ENCODE data around the gene PSME1.

PSME1 gene

DNA sequence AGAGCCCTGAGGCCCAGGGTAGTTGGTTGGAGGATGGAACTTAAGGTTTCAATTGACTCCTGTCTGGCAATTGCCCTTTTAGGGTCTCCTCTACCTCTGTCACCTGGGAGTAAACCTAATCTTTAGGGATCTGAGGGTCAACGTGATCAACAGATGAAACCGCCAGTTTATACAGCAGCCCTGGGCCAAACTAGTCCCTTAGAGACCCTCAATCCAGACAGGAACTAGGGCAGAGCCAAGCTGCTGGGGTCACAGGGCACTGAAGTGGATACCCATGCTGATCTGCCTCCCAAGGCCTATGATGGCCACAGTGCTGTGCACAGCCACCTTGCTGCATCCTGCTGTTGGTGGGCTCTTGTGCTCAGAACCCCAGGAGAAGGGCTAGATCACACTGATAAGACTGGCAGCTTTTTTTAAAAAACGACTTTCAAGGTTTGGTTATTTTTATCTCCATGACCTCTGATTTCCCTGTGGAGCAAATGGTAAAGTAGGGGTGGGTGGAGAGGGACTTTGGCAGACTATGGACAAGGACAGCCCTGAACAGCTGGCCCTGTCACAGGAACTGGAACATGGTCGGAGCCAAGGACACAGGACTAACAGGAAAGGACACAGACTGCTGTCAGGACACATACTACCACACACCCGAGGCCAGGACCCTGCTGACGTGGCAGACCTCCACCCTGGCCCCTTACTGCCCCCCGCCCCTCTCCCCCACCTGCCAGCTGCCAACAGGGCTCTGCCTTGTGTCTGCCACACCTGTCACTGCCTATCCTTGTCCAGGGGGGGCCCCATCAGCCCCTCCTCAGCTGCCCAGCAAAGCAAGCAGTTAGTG is 5.1 kb upstream of the PSME1 start:
- DNase-seq, result no peak

DNA sequence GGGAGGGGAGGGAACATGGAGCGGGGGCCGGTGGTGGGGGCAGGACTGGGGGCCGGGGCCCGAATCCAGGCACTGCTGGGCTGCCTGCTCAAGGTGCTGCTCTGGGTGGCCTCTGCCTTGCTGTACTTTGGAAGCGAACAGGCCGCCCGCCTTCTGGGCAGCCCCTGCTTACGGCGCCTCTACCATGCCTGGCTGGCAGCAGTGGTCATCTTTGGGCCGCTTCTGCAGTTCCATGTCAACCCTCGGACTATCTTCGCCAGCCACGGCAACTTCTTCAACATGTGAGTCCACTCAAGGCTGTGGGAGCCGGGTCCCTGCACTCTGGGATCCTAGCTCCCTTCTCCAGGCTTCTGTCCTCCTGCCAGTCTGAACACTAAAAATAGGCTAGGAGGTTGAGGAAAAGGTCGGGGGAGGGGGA is 4.4 kb upstream of the PSME1 start:
- no peak for DNase-seq

- DNase-seq, result no peak
Measured at GRCh38 chr14:24132061-24132685, 3.8 kb upstream of the PSME1 start.

DNA sequence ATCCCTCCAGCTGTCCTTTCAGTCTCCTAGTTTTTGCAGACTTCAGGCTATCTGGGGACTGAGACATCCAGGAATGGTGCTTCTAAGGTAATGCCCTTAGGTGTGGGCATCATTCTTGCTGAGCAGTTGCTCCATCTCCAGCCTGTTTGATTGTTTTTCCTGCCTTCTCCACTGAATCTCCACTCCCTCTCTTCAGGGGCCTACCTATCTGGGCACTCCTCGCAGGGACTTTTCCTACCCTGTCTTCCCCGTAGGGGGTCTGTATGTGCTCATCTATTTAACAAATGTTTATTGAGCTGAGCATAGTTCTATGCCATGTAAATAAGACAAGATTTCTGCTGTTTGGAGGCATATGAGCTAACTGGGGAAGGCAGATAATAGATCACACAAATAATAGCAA is 3.0 kb upstream of the PSME1 start:
- DNase-seq, result no peak

DNA sequence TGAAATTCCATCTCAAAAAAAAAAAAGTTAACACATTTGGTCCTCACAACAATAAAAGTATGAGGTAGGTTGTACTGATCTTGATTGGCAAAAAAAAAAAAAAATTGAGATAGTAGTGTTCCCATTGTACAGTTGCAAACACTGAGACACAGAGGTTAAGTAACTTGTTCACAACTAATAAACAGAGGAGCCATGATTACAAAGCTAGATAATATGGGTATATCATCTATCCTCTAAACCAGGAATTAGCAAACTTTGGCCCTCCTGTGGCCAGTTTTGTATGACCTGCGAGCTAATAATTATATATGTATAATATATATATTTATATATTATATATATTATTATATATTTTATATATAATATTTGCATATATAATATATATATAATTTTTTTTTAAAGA is 2.3 kb upstream of the PSME1 start:
- DNase-seq, result no peak

DNA sequence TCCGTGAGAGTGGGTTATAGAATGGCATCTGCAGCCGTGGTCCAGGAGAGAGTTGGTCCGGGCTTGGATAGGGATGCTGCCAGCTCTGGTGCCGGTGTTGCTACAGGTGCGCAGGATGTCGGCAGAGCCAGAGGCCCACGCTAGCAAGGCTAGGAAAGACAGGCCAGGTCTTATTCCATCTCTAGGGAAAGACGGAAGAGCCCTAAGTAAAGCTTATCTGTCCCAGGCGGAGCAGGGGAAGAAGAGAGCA is 485 bp upstream of the PSME1 start:
- DNase-seq, result peak; percentile 82

DNA sequence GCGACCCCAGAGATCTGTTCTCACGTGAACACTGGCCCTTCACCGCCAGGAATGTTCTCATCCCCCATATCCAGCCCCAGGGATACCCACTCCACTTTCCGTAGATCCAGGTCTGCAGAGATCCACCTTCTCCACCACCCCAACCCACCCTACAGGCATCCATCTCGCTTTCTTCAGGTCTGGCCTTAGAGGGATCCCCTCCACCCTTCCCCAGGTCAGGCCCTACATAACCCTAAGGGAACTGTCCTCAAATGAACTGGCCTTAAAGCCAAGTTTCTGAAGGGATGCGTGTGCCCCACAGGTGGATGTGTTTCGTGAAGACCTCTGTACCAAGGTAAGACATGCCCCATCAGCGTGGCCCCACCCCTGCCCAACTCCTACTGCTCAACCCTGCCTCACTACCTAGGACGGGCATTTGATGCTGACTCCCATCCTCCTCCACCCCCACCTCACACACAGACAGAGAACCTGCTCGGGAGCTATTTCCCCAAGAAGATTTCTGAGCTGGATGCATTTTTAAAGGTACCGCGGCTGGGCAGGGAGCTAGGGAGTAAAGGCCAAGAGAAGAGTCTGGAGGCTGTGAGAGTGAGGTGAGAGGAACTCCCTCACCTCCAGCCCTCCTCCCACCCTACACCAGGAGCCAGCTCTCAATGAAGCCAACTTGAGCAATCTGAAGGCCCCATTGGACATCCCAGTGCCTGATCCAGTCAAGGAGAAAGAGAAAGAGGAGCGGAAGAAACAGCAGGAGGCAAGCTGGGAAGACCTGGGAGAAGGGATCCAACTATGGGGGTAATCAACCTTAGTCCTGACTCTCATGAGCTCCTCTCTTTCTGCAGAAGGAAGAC is 912 bp downstream of the PSME1 start:
- no peak for DNase-seq

DNA sequence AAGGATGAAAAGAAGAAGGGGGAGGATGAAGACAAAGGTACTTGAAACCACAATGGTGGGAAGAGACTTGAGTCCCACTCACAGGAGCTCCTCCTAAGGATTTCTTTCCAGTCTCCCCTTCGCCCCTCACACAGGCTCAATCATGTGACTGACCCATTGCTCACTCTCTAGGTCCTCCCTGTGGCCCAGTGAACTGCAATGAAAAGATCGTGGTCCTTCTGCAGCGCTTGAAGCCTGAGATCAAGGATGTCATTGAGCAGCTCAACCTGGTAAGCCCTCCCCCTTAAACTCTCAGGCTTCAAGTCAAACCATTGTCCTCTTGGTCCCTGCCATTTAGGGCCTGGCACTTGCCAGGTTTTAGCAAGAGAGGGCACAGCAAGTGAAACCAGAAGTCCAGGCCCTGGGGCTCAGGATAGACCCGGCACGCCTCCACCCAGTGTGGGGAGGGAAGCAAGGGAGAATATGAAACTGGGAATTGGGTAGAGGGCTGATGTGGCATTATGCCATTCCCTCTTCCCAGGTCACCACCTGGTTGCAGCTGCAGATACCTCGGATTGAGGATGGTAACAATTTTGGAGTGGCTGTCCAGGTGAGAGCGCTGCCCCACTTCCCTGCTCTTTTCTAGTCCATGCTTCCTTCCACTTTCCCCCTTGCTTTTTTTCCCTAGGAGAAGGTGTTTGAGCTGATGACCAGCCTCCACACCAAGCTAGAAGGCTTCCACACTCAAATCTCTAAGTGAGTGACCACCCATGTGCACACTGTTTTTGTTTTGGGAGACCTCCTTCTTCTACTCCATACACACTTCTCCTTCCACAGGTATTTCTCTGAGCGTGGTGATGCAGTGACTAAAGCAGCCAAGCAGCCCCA is 1.8 kb downstream of the PSME1 start:
- no peak for DNase-seq

DNA sequence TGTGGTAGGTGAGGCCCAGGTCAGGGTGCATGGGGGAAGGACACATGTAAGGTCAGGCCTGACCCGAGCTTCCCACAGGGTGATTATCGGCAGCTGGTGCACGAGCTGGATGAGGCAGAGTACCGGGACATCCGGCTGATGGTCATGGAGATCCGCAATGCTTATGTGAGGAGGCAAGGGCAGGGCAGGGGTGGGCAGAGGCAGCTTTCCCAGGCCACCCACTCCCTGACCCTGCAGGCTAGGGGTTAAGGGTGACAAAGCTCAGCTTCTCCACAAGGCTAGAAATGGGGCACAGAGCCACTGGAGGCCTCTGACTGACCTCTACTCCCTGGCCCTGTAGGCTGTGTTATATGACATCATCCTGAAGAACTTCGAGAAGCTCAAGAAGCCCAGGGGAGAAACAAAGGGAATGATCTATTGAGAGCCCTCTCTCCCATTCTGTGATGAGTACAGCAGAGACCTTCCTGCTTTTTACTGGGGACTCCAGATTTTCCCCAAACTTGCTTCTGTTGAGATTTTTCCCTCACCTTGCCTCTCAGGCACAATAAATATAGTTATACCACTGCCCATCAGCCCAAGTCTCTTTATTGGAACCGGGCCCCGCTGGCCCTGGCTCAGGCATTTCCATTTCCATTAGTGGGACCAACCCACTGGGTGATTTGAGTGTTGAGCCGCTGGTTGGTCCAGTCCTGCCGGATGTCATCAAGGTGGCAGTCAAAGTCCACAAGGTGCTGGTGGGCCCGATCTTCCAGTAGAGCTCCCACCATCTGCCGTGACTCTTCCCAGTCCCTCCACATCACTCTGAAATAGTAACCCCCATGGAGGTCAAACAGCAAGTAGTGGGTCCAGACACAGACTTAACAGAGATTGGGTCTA is 2.6 kb downstream of the PSME1 start:
- DNase-seq, result no peak

- no peak for DNase-seq
Measured at GRCh38 chr14:24139272-24139934, 3.4 kb downstream of the PSME1 start.

DNA sequence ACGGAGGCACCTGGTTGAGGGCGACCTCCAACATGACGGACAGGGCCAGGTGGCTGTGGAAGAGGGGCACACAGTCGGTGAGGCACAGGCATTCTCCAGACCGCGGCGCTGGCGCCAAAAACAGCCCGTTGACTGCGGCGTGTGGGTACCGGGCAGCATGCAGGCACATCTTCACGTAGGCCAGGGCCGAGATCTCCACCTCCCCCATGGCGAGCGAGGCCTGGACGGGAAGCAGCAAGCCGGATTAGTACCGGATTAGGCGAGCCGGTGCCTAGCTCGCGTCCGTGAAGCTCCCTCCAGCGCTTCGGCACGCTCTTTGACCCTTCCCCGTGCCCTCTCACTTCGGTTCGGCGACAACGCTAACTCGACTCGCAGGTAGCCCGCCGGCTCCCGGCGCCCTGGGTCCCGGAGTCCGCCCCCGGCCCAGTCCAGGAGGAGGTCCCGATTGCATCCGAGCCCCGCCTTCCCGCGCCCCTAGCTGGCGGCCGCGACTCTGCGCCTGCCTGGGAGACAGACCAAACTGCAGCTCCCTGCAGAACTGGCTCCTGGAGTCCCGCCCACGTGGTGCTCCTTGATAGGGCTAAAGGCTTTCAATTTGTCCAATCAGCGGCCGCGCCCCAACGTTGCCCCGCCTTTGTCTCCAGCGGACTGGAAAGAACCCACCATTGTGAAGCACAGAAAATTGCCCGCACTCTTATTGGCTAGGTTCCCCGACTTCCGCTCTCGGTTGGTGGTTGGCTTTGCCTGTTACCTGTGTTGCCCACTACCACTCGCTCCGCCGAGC is 5.3 kb downstream of the PSME1 start, which contains the start of gene EMC9:
TSS of gene EMC9 (minus strand) at position 495 of the 784 bp plus-strand sequence. CDS start at position 208, 287 bp downstream.
- DNase-seq, result peak; percentile 99

- DNase-seq, result no peak
Measured at GRCh38 chr14:24143511-24143910, 7.5 kb downstream of the PSME1 start.

DNA sequence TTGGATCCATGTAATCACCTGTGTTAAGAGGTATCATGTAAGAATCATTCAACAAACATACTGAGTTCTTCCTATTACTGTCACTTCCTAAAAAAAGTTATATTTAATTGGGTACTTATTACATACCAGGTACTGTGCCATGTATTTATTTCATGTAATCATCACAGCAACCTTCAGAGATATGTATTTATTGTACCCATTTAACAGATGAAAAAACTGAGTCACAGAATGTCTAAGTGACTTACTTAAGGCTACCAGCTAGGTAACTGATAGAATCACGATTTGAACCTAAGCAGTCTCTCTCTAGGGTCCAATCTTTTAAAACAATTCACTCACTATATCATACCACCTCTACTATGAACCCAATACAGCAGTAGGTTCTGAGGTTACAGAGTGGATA is 8.5 kb downstream of the PSME1 start:
- DNase-seq, result no peak

DNA sequence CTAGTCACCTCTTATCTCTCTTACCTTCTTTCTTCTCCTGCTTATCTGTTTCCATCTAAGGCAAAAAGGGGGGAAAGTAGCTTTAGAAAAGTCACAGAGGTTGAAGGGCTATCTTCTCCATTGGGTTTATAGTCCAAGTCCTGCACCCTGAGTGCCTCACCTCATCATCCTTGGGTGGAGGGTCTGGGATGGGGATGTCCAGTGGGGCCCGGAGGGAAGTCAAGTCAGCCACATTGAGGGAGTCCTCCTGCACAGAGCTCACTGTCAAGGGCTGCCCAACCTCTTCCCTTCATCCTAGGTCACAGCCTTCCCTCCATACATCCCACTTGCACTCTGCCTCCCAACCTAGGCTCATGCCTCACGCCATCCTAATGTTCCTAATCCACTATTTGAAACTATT is 9.2 kb downstream of the PSME1 start:
- no peak for DNase-seq

DNA sequence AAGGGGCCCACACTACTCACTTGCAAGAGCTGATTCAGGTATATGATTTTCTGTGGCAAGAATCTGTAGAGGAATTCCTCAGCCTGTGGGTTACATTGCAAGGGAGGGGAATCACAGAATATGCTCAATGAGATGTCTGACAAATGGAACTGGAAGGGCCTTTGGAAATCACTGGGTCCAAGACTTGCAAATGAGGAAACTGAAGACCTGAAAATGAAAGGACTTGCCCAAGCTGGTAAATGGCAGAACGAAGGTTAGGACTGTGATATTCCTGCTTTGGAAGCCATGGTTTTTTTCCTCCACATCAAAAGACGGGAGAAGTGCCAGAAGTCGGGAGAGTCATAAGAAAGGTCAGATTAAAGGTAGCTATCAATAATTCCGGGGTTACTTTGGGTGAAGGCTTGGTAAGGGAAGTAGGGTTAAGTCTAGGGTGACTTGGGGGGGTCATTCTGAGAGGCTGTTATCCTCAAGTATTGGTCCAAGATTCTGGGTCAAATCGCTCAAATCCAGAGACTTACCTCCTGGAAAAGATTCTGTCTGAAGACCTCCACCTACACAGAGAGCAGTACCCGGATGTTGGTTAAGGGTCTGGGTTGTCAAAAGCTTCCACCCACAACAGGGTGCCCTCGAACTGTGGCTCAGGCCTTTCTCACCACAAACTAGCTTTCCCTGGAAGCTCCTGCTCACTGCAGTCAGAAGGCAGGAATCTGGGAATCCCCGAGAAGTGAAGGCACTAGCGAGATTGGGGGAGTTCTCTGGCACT is 9.9 kb downstream of the PSME1 start:
- DNase-seq, result no peak

DNA sequence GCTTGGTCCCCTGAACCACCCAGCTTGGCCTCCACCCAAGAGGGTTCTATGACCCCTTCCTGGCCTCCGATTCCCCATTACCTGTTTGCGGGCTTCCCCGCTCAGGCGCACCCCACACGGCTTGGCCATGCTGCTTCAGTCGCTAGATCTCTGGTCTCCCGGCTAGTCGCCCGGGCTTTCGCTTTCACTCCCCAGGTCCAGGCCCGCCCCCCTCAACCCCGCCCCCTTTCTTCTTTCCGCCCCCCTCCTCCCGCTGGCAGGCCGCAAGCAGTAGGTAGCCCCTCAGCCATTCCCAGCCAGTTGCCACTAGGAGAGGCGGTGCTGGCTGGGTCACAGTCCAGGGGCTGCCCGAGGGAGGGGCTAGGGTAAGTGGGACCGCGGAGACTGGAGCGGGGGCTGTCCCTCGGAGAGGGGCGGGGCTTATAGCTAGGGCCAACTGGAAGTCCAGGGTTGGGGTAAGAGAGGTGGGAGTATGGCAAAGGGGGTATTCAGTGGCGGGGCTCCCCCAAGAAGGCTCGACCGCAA is 10.5 kb downstream of the PSME1 start, which contains the start of gene PSME2:
TSS of gene PSME2 (minus strand) at position 158 of the 525 bp plus-strand sequence. CDS start at position 129, 29 bp downstream.
- peak; percentile 96 for DNase-seq

- peak; percentile 97 for DNase-seq
Measured at GRCh38 chr14:24146978-24147760, 11.2 kb downstream of the PSME1 start, which contains the start of gene RNF31. Gene RNF31 (plus strand): TSS chr14:24147498. CDS start chr14:24147699, 201 bp downstream.

DNA sequence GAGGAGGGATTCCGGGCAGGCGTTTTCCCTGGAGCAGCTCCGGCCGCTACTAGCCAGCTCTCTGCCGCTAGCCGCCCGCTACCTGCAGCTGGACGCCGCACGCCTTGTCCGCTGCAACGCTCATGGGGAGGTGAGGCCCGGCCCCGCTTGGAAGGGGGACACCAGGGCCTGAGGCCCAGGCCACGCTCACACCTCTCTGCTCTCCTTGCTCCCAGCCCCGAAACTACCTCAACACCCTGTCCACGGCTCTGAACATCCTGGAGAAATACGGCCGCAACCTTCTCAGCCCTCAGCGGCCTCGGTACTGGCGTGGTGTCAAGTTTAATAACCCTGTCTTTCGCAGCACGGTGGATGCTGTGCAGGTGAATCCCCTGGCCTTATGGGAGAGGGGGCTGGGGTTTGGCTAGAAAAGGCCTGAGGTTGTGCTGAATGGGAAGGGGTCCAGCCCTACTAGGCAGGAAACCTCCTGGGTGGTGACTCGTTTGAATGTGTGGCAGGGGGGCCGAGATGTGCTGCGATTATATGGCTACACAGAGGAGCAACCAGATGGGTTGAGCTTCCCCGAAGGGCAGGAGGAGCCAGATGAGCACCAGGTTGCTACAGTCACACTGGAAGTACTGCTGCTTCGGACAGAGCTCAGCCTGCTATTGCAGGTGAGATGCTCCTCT is 11.9 kb downstream of the PSME1 start:
- DNase-seq, result no peak

Data from NCI-H2227 treated with DMSO at 0.1 percent for 48 hours (cell line).